GM23248 (cell line): ENCODE measurements around the gene TPRG1.

Experiments
- EZH2 ChIP-seq: fragments of 200-600 bp; sonication (generic); IDR thresholded peaks from 2 replicates; pipeline ENCODE4 v1.6.1; 2018; ENCODE audit warnings: antibody characterized with exemption, mild to moderate bottlenecking; ENCODE audit not compliant: insufficient read depth, poor library complexity, severe bottlenecking
- EZH2phosphoT487 ChIP-seq: fragments of 200-600 bp; sonication (generic); IDR thresholded peaks from 2 replicates; pipeline ENCODE4 v1.6.1; 2018; ENCODE audit warnings: antibody characterized with exemption, moderate library complexity, mild to moderate bottlenecking, low read depth; ENCODE audit not compliant: insufficient read depth

- TF ChIP-seq EZH2phosphoT487: no peak
- TF ChIP-seq EZH2: no peak
Observed at GRCh38 chr3:189214651-189215050, 42.9 kb downstream of the TPRG1 start.
